ENCODE results near the gene YTHDC1.

GRCh38 chr4:68368691-68369131 lies 18.8 kb upstream of the YTHDC1 start:
- no peak for TF ChIP-seq CTCF (IDR thresholded peaks at IDR 0.05)
- TF ChIP-seq POLR2AphosphoS5 (IDR thresholded peaks at IDR 0.05; ENCODE audit: low read depth, low read length): no peak
- no peak for TF ChIP-seq SIN3A (IDR thresholded peaks at IDR 0.05; ENCODE audit: borderline replicate concordance, insufficient read depth, low read depth, low read length)

Data from Panc1 (cell line).